ENCODE measurements around the gene MAP3K12.

The MAP3K12 gene

DNA sequence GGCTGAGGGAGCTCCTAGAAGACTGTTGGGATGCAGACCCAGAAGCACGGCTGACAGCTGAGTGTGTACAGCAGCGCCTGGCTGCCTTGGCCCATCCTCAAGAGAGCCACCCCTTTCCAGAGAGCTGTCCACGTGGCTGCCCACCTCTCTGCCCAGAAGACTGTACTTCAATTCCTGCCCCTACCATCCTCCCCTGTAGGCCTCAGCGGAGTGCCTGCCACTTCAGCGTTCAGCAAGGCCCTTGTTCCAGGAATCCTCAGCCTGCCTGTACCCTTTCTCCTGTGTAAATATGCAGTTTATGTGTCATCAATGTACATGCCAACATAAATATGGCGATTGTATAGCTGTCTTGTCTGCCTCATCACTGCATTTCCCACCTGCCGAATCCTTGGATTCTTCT lies 68.1 kb downstream of the MAP3K12 start:
- Mint-ChIP-seq H3K36me3 (no peaks in the 10 kb centered on the region), H3K9me3 (no peaks in the 10 kb centered on the region), H3K4me3 (no peak overlapping the region), H3K4me1 (no peaks in the 10 kb centered on the region), H3K27me3 (no peaks in the 10 kb centered on the region), H3K27ac (no peak overlapping the region)
- DNase-seq (ENCODE audit: low spot score in 2 of 2) (no peak), ATAC-seq (ENCODE audit: low read depth) (no peak)

DNA sequence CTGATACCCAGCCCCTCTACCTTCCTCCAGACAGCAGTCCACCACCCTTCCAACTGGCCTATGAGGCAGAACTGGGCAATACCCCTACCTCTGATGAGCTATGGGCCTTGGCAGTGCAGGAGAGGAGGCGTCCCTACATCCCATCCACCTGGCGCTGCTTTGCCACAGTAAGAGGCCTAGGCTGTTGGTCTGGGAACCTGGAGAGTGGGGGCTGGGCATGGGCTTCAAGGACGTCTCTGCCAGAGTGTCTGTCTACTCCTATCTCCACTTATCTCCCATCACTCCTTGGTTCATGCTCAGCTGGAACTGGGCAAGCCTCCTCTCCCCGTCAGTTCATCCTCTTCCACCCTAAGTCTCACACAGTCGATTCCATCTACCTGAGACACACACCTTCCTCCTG lies 69.1 kb downstream of the MAP3K12 start:
- Mint-ChIP-seq H3K36me3 (no peaks in the 10 kb centered on the region), H3K4me1 (no peaks in the 10 kb centered on the region), H3K27me3 (no peaks in the 10 kb centered on the region), H3K4me3 (no peak overlapping the region), H3K9me3 (no peaks in the 10 kb centered on the region), H3K27ac (no peak overlapping the region)
- no peak for ATAC-seq (ENCODE audit: low read depth)
- no peak for DNase-seq (ENCODE audit: low spot score in 2 of 2)

Measured in memory B cell (primary cell).